ENCODE measurements around the gene KDM2A.

Gene KDM2A

GRCh38 chr11:67252831-67253239 is 133.8 kb downstream of the KDM2A start:
- H3K56ac ChIP-seq (ENCODE audit: low read length) = no peak overlapping the region
- no peak overlapping the region for H2BK5ac ChIP-seq (ENCODE audit: low read length)
- H3K18ac ChIP-seq (ENCODE audit: low read length) = no peak overlapping the region
- H3K4me2 ChIP-seq (ENCODE audit: low read length) = no peak overlapping the region
- no peaks in the 10 kb centered on the region for H3K79me2 ChIP-seq (ENCODE audit: control insufficient read depth, insufficient read depth, low read length)
- no peak overlapping the region for H4K5ac ChIP-seq (ENCODE audit: low read length)
- no peak overlapping the region for H3K27ac ChIP-seq (ENCODE audit: low read depth, low read length)
- no peak overlapping the region for H3K4ac ChIP-seq (ENCODE audit: low read depth, low read length)
- no peak overlapping the region for H3K23ac ChIP-seq (ENCODE audit: low read length)
- DNase-seq = peak; percentile 79
- no CpG with 5 or more reads among the region's 4 CpGs for WGBS (ENCODE audit: extremely low coverage, insufficient coverage, low lambda C conversion rate)
- no peak overlapping the region for H2BK15ac ChIP-seq (replicated peaks; ENCODE audit: low read depth)
- H3K27me3 ChIP-seq (ENCODE audit: insufficient read depth, low read length, poor library complexity) = no peaks in the 10 kb centered on the region
- peaks cover 4% of the 10 kb centered on the region for H3K79me1 ChIP-seq (ENCODE audit: low read length)
- peaks cover 40% of the 10 kb centered on the region for H3K36me3 ChIP-seq (ENCODE audit: control insufficient read depth, insufficient read depth, low read length)
- no peak overlapping the region for H4K8ac ChIP-seq (ENCODE audit: low read depth, low read length)
- H2AK5ac ChIP-seq (ENCODE audit: low read length) = no peak overlapping the region
- no peak overlapping the region for H3K9ac ChIP-seq (ENCODE audit: low read length)
- no peak overlapping the region for H2BK120ac ChIP-seq (ENCODE audit: low read depth, low read length)
- no peaks in the 10 kb centered on the region for H3K4me1 ChIP-seq (ENCODE audit: control insufficient read depth, low read depth, low read length)
- no peak overlapping the region for H3K4me3 ChIP-seq (ENCODE audit: low read length)

- Histone ChIP-seq H3K23ac (ENCODE audit: low read length) (no peak overlapping the region), H3K4me1 (ENCODE audit: control insufficient read depth, low read depth, low read length) (no peaks in the 10 kb centered on the region), H3K9ac (ENCODE audit: low read length) (no peak overlapping the region), H3K36me3 (ENCODE audit: control insufficient read depth, insufficient read depth, low read length) (peaks cover 32% of the 10 kb centered on the region), H3K4me3 (ENCODE audit: low read length) (no peak overlapping the region), H3K27me3 (ENCODE audit: insufficient read depth, low read length, poor library complexity) (no peaks in the 10 kb centered on the region), H3K4ac (ENCODE audit: low read depth, low read length) (no peak overlapping the region), H4K5ac (ENCODE audit: low read length) (no peak overlapping the region), H4K8ac (ENCODE audit: low read depth, low read length) (no peak overlapping the region), H3K79me2 (ENCODE audit: control insufficient read depth, insufficient read depth, low read length) (no peaks in the 10 kb centered on the region), H3K79me1 (ENCODE audit: low read length) (peaks cover 2% of the 10 kb centered on the region), H2AK5ac (ENCODE audit: low read length) (no peak overlapping the region), H2BK120ac (ENCODE audit: low read depth, low read length) (no peak overlapping the region), H2BK5ac (ENCODE audit: low read length) (no peak overlapping the region), H3K18ac (ENCODE audit: low read length) (no peak overlapping the region), H3K27ac (ENCODE audit: low read depth, low read length) (no peak overlapping the region), H2BK15ac (replicated peaks; ENCODE audit: low read depth) (no peak overlapping the region), H3K4me2 (ENCODE audit: low read length) (no peak overlapping the region), H3K56ac (ENCODE audit: low read length) (no peak overlapping the region)
- no peak for DNase-seq
- no CpG with 5 or more reads among the region's 14 CpGs for WGBS (ENCODE audit: extremely low coverage, insufficient coverage, low lambda C conversion rate)
These were observed 135.0 kb downstream of the KDM2A start for GRCh38 chr11:67253872-67254624.

GRCh38 chr11:67254798-67255197 is 135.7 kb downstream of the KDM2A start:
- Histone ChIP-seq H3K4ac (ENCODE audit: low read depth, low read length) (no peak overlapping the region), H3K79me2 (ENCODE audit: control insufficient read depth, insufficient read depth, low read length) (no peaks in the 10 kb centered on the region), H3K4me1 (ENCODE audit: control insufficient read depth, low read depth, low read length) (no peaks in the 10 kb centered on the region), H4K8ac (ENCODE audit: low read depth, low read length) (no peak overlapping the region), H3K27me3 (ENCODE audit: insufficient read depth, low read length, poor library complexity) (no peaks in the 10 kb centered on the region), H2BK120ac (ENCODE audit: low read depth, low read length) (no peak overlapping the region), H2AK5ac (ENCODE audit: low read length) (no peak overlapping the region), H3K18ac (ENCODE audit: low read length) (no peak overlapping the region), H2BK15ac (replicated peaks; ENCODE audit: low read depth) (no peak overlapping the region), H3K23ac (ENCODE audit: low read length) (no peak overlapping the region), H3K56ac (ENCODE audit: low read length) (no peak overlapping the region), H3K36me3 (ENCODE audit: control insufficient read depth, insufficient read depth, low read length) (peaks cover 31% of the 10 kb centered on the region), H3K27ac (ENCODE audit: low read depth, low read length) (no peak overlapping the region), H3K79me1 (ENCODE audit: low read length) (peaks cover 2% of the 10 kb centered on the region), H4K5ac (ENCODE audit: low read length) (no peak overlapping the region), H3K4me3 (ENCODE audit: low read length) (no peak overlapping the region), H2BK5ac (ENCODE audit: low read length) (no peak overlapping the region), H3K9ac (ENCODE audit: low read length) (no peak overlapping the region), H3K4me2 (ENCODE audit: low read length) (no peak overlapping the region)
- no peak for DNase-seq
- no CpG with 5 or more reads among the region's 15 CpGs for WGBS (ENCODE audit: extremely low coverage, insufficient coverage, low lambda C conversion rate)

- no peak overlapping the region for H2AK5ac ChIP-seq (ENCODE audit: low read length)
- H3K4me3 ChIP-seq (ENCODE audit: low read length) = no peak overlapping the region
- DNase-seq = no peak
- no peaks in the 10 kb centered on the region for H3K4me1 ChIP-seq (ENCODE audit: control insufficient read depth, low read depth, low read length)
- H4K8ac ChIP-seq (ENCODE audit: low read depth, low read length) = no peak overlapping the region
- no peaks in the 10 kb centered on the region for H3K27me3 ChIP-seq (ENCODE audit: insufficient read depth, low read length, poor library complexity)
- H3K18ac ChIP-seq (ENCODE audit: low read length) = no peak overlapping the region
- H3K9ac ChIP-seq (ENCODE audit: low read length) = no peak overlapping the region
- no peak overlapping the region for H2BK120ac ChIP-seq (ENCODE audit: low read depth, low read length)
- no CpG with 5 or more reads among the region's 10 CpGs for WGBS (ENCODE audit: extremely low coverage, insufficient coverage, low lambda C conversion rate)
- H3K79me1 ChIP-seq (ENCODE audit: low read length) = peaks cover 2% of the 10 kb centered on the region
- H3K56ac ChIP-seq (ENCODE audit: low read length) = no peak overlapping the region
- no peak overlapping the region for H3K4ac ChIP-seq (ENCODE audit: low read depth, low read length)
- H3K27ac ChIP-seq (ENCODE audit: low read depth, low read length) = no peak overlapping the region
- H4K5ac ChIP-seq (ENCODE audit: low read length) = no peak overlapping the region
- peaks cover 27% of the 10 kb centered on the region for H3K36me3 ChIP-seq (ENCODE audit: control insufficient read depth, insufficient read depth, low read length)
- no peaks in the 10 kb centered on the region for H3K79me2 ChIP-seq (ENCODE audit: control insufficient read depth, insufficient read depth, low read length)
- no peak overlapping the region for H2BK5ac ChIP-seq (ENCODE audit: low read length)
- H2BK15ac ChIP-seq (replicated peaks; ENCODE audit: low read depth) = no peak overlapping the region
- no peak overlapping the region for H3K4me2 ChIP-seq (ENCODE audit: low read length)
- H3K23ac ChIP-seq (ENCODE audit: low read length) = no peak overlapping the region
These were observed 136.3 kb downstream of the KDM2A start for GRCh38 chr11:67255353-67255752.

- Histone ChIP-seq H4K8ac (ENCODE audit: low read depth, low read length) (no peak overlapping the region), H3K4me1 (ENCODE audit: control insufficient read depth, low read depth, low read length) (no peaks in the 10 kb centered on the region), H3K79me2 (ENCODE audit: control insufficient read depth, insufficient read depth, low read length) (no peaks in the 10 kb centered on the region), H3K18ac (ENCODE audit: low read length) (no peak overlapping the region), H3K79me1 (ENCODE audit: low read length) (no peaks in the 10 kb centered on the region), H3K27ac (ENCODE audit: low read depth, low read length) (no peak overlapping the region), H3K4ac (ENCODE audit: low read depth, low read length) (no peak overlapping the region), H3K4me2 (ENCODE audit: low read length) (no peak overlapping the region), H2BK5ac (ENCODE audit: low read length) (no peak overlapping the region), H4K5ac (ENCODE audit: low read length) (no peak overlapping the region), H2BK120ac (ENCODE audit: low read depth, low read length) (no peak overlapping the region), H2AK5ac (ENCODE audit: low read length) (no peak overlapping the region), H2BK15ac (replicated peaks; ENCODE audit: low read depth) (no peak overlapping the region), H3K9ac (ENCODE audit: low read length) (no peak overlapping the region), H3K56ac (ENCODE audit: low read length) (no peak overlapping the region), H3K4me3 (ENCODE audit: low read length) (no peak overlapping the region), H3K23ac (ENCODE audit: low read length) (no peak overlapping the region), H3K36me3 (ENCODE audit: control insufficient read depth, insufficient read depth, low read length) (peaks cover 25% of the 10 kb centered on the region), H3K27me3 (ENCODE audit: insufficient read depth, low read length, poor library complexity) (no peaks in the 10 kb centered on the region)
- DNase-seq = no peak
- WGBS (ENCODE audit: extremely low coverage, insufficient coverage, low lambda C conversion rate) = no CpG with 5 or more reads among the region's 8 CpGs
These were observed 136.8 kb downstream of the KDM2A start for GRCh38 chr11:67255864-67256263.

Measured in mesendoderm (in vitro differentiated cells).